ENCODE measurements around the gene CDR2L.
"Not testable (repeated sequence)": the region's sequence is repeated elsewhere in the genome, so short reads cannot be mapped to it uniquely, and the experiment has no call there.

Gene CDR2L

DNA sequence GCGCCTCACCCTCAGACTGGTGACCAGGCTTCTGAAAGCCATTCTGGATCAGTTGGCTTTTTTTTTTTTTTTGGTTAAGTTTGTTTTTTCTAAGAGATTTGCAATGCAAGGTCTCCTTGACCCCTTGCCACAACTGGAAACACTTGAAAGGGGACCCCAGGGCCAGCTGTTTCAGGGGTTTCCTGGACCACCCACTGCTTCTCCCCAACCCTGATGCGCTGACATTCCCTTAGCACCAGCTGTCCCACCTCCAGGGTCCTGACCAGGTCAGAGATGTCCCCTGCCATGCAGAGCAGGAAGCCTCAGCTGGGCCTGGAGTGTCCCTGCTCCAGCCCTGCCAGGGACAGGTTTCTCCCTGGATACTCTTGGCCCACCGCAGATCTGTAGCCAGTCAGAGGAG is 16.9 kb downstream of the CDR2L start:
- no peak for DNase-seq (ENCODE audit: low spot score in 2 of 2)
- H3K4me3 Mint-ChIP-seq, result no peak overlapping the region
- no peaks in the 10 kb centered on the region for H3K9me3 Mint-ChIP-seq
- no peak overlapping the region for H3K27ac Mint-ChIP-seq
- H3K4me1 Mint-ChIP-seq, result no peaks in the 10 kb centered on the region
- peaks cover 9% of the 10 kb centered on the region for H3K27me3 Mint-ChIP-seq
- no peak for ATAC-seq (ENCODE audit: low read depth)
- H3K36me3 Mint-ChIP-seq, result no peaks in the 10 kb centered on the region

DNA sequence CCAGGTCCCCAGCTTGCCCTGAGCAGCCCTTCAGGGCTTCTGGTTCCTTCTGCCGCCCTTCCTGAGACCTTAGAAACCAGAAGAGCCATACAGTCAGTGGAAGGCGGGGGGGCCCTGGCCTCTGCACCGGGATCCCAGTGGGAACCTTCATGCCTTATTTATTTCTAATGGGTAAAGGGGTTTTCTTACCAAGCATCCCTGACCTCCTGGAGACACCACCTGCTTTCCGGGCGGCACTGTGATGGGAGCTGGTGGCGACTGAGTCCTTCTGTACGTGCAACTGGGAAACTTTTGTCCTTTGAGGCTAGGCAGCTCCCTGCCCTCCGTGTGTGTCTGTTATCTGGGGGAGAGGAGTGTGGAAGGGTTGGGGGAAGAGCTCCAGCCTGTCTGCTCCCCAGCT is 17.9 kb downstream of the CDR2L start:
- Mint-ChIP-seq H3K27ac (no peak overlapping the region), H3K27me3 (peaks cover 9% of the 10 kb centered on the region), H3K36me3 (no peaks in the 10 kb centered on the region), H3K4me1 (no peaks in the 10 kb centered on the region), H3K9me3 (no peaks in the 10 kb centered on the region), H3K4me3 (no peak overlapping the region)
- ATAC-seq (ENCODE audit: low read depth), result no peak
- no peak for DNase-seq (ENCODE audit: low spot score in 2 of 2)

DNA sequence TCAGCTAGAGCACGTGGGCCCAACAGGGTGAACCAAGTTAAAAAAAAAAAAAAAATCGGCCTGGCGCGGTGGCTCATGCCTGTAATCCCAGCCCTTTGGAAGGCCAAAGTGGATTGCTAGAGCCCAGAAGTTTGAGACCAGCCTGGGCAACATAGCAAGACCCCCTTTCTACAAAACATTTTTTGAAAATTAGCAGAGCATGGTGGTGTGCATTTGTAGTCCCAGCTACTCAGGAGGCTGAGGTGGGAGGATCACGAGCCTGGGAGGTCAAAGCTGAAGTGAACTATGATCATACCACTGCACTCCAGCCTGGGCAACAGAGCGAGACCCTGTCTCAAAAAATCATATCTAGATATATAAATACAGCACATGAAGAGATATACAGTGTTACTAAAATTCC is 18.7 kb downstream of the CDR2L start:
- H3K4me1 Mint-ChIP-seq; H3K27ac Mint-ChIP-seq; H3K36me3 Mint-ChIP-seq; DNase-seq (ENCODE audit: low spot score in 2 of 2); ATAC-seq (ENCODE audit: low read depth); H3K9me3 Mint-ChIP-seq; H3K4me3 Mint-ChIP-seq; H3K27me3 Mint-ChIP-seq: not testable (repeated sequence)

DNA sequence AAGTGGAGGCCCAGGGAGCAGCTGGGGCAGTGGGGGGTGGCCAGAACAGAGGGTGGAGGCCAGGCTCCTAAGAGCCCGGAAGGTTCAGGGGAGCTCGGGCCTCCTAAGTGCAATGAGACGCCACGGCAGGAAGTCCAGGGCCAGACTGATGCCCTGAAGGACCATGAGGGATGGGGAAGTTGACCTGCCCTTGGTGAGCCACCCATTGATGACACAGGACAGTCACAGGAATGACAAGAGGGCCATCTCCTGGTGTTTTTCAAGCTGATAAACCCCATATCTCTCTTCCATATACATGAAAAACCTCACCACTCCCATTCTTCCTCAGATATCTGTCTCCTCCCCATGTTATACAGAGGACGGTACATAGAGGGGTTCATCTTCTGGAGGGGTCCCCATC is 19.2 kb downstream of the CDR2L start:
- DNase-seq (ENCODE audit: low spot score in 2 of 2) (no peak), ATAC-seq (ENCODE audit: low read depth) (no peak)
- no peaks in the 10 kb centered on the region for H3K4me1 Mint-ChIP-seq
- H3K27me3 Mint-ChIP-seq, result peaks cover 9% of the 10 kb centered on the region
- H3K4me3 Mint-ChIP-seq, result no peak overlapping the region
- H3K9me3 Mint-ChIP-seq, result no peaks in the 10 kb centered on the region
- no peak overlapping the region for H3K27ac Mint-ChIP-seq
- no peaks in the 10 kb centered on the region for H3K36me3 Mint-ChIP-seq

DNA sequence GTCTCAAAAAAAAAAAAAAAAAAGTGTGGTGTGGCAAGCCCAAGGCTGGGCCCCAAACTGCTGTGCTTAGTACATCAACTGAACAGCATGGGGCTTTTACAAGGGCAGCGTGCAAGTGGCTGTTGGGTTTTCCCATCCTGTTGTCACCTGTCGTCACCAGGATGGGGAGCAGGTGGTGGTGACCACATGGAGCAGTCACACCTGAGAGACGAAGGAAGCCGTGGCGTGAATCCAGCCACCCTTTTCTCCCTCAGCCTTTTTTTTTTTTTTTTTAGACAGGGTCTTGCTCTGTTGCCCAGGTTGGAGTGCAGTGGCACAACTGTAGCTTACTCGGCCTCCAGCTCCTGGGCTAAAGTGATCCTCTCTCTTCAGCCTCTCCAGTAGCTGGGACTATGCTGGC is 20.9 kb downstream of the CDR2L start:
- Mint-ChIP-seq H3K36me3 (no peaks in the 10 kb centered on the region), H3K4me1 (peaks cover 5% of the 10 kb centered on the region), H3K4me3 (no peak overlapping the region), H3K27ac (no peak overlapping the region), H3K9me3 (no peaks in the 10 kb centered on the region), H3K27me3 (peaks cover 7% of the 10 kb centered on the region)
- ATAC-seq (ENCODE audit: low read depth), result no peak
- no peak for DNase-seq (ENCODE audit: low spot score in 2 of 2)

DNA sequence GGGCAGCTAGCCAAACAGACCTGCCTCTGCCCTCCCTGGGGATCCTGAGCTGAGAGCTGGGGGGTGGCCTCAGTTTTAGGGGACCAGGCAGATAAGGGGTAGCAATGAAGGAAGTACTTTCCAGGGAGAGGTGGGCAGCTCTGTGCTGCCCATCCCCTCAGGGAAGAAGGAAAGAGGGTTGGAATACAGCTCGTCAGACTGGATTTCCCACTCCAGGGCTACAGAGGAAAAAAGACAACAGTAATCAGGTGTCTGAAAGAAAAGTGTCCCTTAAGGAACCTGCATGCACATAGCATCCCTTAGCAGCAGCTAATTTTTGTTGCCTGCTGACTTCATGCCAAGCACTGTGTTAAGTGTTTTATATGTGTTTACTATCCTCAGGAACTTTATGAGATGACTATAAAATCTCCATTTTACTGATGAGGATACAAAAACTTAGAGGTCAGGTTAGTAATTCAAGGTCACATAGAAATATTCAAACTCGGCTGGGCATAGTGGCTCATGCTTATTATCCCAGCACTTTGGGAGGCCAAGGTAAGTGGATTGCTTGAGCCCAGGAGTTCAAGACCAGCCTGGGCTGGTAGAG is 21.8 kb downstream of the CDR2L start:
- H3K27me3 Mint-ChIP-seq, result peaks cover 7% of the 10 kb centered on the region
- peaks cover 12% of the 10 kb centered on the region for H3K4me1 Mint-ChIP-seq
- ATAC-seq (ENCODE audit: low read depth) (no peak), DNase-seq (ENCODE audit: low spot score in 2 of 2) (no peak)
- no peak overlapping the region for H3K4me3 Mint-ChIP-seq
- H3K27ac Mint-ChIP-seq, result no peak overlapping the region
- no peaks in the 10 kb centered on the region for H3K9me3 Mint-ChIP-seq
- H3K36me3 Mint-ChIP-seq, result peaks cover 3% of the 10 kb centered on the region

DNA sequence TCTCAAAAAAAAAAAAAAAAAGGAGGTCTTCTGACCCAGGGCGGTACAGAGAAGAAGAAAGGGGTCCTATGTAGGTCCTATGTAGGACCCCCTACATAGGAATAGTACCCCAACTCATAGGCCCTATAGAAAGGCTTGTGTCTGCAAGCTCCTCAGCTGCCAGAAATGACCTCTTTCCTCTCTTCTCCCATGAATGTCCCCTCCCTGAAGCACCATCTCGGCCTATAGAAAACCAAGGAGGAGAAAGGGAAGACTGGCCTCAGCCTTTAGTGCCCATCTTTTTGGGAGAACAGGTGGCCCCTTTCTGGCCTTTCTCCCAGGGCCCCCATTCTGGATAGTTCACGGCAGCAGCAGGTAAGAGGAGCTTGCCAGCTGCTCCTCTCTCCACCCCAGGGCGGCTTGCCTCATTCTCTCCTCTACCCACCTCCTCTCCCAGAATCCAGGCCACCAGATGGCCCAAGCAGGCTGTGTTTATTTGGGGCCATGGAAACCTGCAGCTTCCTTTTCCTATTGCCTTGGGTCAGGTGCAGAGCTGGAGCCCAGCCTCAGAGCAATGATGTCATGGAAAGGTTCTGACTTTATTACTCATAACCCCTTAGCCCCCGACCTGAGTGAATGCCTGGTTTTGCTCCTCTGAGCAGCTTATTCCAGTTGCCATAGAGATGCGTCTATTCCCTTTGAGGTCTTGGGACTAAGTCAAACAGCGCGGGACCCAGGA is 23.4 kb downstream of the CDR2L start:
- Mint-ChIP-seq H3K4me1 (peaks cover 20% of the 10 kb centered on the region), H3K4me3 (peak overlapping the region; percentile 25), H3K9me3 (no peaks in the 10 kb centered on the region), H3K27ac (no peak overlapping the region), H3K27me3 (peaks cover 5% of the 10 kb centered on the region), H3K36me3 (peaks cover 9% of the 10 kb centered on the region)
- no peak for ATAC-seq (ENCODE audit: low read depth)
- no peak for DNase-seq (ENCODE audit: low spot score in 2 of 2)

DNA sequence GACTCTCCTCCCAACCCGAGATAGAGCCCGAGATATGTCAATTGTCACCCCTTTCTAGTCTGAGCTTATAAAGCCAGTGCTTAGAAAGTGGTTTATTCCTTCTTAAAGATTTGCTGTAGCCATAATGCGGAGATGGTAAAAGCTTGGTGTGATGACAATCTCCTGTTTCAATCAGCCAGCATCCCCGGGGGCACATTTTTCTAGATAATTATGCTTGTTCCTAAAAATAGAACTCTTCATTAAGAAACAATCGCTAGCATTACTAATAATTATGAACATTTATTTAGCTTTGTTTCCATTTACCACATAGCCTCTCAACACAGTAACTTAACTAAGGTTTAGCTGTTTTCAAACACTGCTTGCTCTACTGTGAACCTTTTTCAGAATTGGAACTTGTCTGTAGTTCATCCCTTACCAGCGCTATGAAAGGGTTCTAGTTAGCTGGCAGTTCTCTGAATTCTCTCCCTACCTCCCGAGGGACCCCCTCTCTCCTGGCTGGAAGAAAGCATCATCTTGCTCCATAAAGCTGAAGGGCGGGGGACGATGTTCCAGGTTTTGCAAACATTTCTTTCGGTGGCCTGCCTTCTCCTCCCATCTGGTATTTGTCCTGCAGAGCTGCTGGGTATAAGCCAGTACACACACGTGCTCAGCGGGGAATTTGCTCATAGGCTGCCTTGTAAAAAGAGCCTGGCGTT is 24.1 kb downstream of the CDR2L start:
- no peak for DNase-seq (ENCODE audit: low spot score in 2 of 2)
- H3K4me3 Mint-ChIP-seq, result peak overlapping the region; percentile 91
- no peak for ATAC-seq (ENCODE audit: low read depth)

DNA sequence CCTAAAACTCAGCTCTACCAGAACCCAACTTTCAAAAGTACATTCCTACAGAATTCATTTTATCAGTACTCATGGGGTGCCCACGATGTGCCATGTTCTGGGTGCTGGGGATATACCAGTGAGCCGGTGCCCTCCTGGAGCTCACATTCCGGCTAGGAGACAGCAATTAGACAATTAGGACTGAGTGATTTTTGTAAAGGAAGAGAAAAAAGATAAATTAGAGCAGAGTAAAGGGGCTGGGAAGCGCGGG is 24.6 kb downstream of the CDR2L start:
- Mint-ChIP-seq H3K9me3 (no peaks in the 10 kb centered on the region), H3K4me1 (peaks cover 22% of the 10 kb centered on the region), H3K36me3 (peaks cover 12% of the 10 kb centered on the region), H3K27me3 (peaks cover 4% of the 10 kb centered on the region), H3K27ac (peak overlapping the region; percentile 89), H3K4me3 (peak overlapping the region; percentile 91)
- DNase-seq (ENCODE audit: low spot score in 2 of 2) (no peak), ATAC-seq (ENCODE audit: low read depth) (no peak)

More for the DNA sequence above, 24.1 kb downstream of the CDR2L start:
- Mint-ChIP-seq H3K4me1 (peaks cover 22% of the 10 kb centered on the region), H3K9me3 (no peaks in the 10 kb centered on the region), H3K27me3 (peaks cover 4% of the 10 kb centered on the region), H3K36me3 (peaks cover 12% of the 10 kb centered on the region), H3K27ac (peak overlapping the region; percentile 89)

DNA sequence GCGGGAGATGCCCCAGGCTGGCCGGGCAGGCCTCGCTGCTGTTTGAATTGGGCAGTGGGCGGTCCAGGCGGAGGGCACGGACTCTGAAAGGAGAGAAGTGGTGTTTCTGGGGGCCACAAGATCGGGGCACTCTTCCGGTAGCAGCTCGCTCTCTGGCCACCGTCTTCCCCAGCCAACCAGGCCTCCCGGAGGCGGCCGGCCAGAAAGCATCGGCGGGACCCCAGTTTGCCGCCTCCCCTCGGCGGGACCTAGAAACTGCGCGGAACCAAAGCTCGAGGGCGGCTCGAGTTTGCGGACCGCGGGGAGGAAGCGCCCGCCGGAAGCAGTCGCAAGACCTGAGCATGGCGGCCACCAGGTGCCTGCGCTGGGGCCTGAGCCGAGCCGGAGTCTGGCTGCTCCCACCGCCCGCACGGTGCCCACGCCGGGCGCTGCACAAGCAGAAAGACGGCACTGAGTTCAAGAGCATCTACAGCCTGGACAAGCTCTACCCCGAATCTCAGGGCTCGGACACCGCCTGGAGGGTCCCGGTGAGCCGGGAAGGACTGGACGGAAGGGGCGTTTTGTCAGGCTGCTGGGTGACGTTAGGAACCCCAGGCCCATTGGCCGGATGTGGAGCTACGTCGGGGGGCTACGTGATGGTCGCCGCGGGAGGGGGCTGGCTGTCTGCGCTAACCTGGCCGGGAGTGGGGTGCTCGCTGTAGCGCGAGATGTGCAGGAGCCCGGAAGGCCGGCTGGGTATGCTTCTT is 25.1 kb downstream of the CDR2L start, which contains the start of gene MRPL58:
Gene MRPL58 (plus strand): TSS at position 325 of the 746 bp plus-strand sequence. CDS start 17 bp downstream, at position 342.
- H3K4me1 Mint-ChIP-seq, result peaks cover 22% of the 10 kb centered on the region
- H3K9me3 Mint-ChIP-seq, result no peaks in the 10 kb centered on the region
- DNase-seq (ENCODE audit: low spot score in 2 of 2), result peak; percentile 76 to 78
- ATAC-seq (ENCODE audit: low read depth), result peak; percentile 96
- H3K36me3 Mint-ChIP-seq, result peaks cover 12% of the 10 kb centered on the region
- peak within 1 kb of the TSS; percentile 91 for H3K4me3 Mint-ChIP-seq
- peaks cover 4% of the 10 kb centered on the region for H3K27me3 Mint-ChIP-seq
- H3K27ac Mint-ChIP-seq, result peak within 1 kb of the TSS; percentile 89

DNA sequence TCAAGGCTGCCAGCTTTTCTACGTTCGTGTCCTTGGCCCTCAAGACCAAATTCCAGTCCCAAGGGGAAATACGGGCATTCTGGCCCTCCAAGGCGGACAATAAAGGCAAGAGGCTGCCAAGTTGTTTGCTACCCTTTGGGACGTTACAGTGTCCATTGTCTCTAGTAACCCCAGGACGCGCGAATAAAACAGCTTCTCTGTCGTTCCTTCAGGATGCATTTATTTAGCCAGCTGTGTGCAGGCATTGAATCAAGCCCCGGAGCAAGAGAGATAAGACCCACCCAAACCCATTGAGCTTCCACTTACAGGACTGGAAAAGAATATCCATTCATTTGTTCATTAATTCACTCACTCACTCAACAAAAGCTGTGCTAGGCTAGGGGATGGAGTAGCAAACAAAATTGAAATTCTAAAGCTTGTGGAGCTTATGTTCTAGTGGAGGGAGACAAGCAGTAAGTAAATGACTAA is 25.7 kb downstream of the CDR2L start:
- DNase-seq (ENCODE audit: low spot score in 2 of 2) (no peak), ATAC-seq (ENCODE audit: low read depth) (no peak)
- H3K27ac Mint-ChIP-seq, result peak overlapping the region; percentile 89
- H3K36me3 Mint-ChIP-seq, result peaks cover 12% of the 10 kb centered on the region
- peak overlapping the region; percentile 91 for H3K4me3 Mint-ChIP-seq
- H3K27me3 Mint-ChIP-seq, result peaks cover 4% of the 10 kb centered on the region
- H3K4me1 Mint-ChIP-seq, result peaks cover 22% of the 10 kb centered on the region
- H3K9me3 Mint-ChIP-seq, result no peaks in the 10 kb centered on the region

DNA sequence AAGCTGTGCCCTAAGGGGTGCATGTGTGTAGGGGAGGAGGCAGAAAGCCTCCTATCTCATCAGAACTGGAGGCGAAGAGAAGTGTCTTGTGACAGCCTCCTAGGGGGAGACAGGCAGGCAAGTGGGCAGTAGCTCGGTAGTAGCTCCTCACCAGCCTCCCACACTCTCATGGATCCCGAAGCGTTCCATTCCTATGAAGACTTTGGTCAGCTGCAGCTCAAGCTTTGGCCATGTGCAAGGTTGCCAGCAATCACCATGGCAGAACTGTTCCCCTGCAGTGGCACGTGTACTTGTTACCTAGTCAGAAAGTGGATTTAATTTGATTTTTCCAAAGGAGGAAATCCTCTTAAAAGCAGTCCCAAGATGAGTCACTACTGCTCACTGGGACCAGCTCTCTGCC is 31.7 kb downstream of the CDR2L start:
- no peak overlapping the region for H3K4me3 Mint-ChIP-seq
- DNase-seq (ENCODE audit: low spot score in 2 of 2) (no peak), ATAC-seq (ENCODE audit: low read depth) (no peak)
- no peak overlapping the region for H3K27ac Mint-ChIP-seq
- peaks cover 10% of the 10 kb centered on the region for H3K4me1 Mint-ChIP-seq
- H3K27me3 Mint-ChIP-seq, result no peaks in the 10 kb centered on the region
- H3K9me3 Mint-ChIP-seq, result no peaks in the 10 kb centered on the region
- peaks cover 35% of the 10 kb centered on the region for H3K36me3 Mint-ChIP-seq

DNA sequence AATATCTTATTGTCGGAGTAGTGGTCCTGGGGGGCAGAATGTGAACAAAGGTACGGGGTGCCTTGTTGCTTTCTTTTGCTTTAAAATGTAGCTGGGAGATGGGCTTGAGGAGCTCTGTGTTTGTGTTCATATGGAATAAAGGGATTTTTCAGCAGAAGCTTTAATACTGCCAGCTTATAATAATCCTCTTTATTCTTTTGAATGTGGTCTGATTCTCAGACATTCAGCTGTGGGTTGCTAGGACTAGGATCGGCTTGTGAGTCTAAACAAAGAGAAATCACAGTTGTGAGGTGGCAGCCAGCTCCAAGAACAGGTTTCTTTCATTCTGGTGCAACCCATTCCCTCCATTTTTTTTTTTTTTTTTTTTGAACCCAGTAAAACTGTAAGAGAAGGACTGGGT is 32.3 kb downstream of the CDR2L start:
- Mint-ChIP-seq H3K9me3 (no peaks in the 10 kb centered on the region), H3K4me1 (peaks cover 8% of the 10 kb centered on the region), H3K4me3 (no peak overlapping the region), H3K36me3 (peaks cover 35% of the 10 kb centered on the region), H3K27ac (no peak overlapping the region), H3K27me3 (no peaks in the 10 kb centered on the region)
- no peak for ATAC-seq (ENCODE audit: low read depth)
- no peak for DNase-seq (ENCODE audit: low spot score in 2 of 2)

Data from memory B cell (primary cell).